ENCODE data around the gene VASP. TPM values are rescaled to one million over a fixed set of nuclear protein-coding genes. Genes with fewer than 3 reads are reported as not detected.

VASP gene
- total RNA-seq, 1 donor from 2014 or later: 32.6 TPM

DNA sequence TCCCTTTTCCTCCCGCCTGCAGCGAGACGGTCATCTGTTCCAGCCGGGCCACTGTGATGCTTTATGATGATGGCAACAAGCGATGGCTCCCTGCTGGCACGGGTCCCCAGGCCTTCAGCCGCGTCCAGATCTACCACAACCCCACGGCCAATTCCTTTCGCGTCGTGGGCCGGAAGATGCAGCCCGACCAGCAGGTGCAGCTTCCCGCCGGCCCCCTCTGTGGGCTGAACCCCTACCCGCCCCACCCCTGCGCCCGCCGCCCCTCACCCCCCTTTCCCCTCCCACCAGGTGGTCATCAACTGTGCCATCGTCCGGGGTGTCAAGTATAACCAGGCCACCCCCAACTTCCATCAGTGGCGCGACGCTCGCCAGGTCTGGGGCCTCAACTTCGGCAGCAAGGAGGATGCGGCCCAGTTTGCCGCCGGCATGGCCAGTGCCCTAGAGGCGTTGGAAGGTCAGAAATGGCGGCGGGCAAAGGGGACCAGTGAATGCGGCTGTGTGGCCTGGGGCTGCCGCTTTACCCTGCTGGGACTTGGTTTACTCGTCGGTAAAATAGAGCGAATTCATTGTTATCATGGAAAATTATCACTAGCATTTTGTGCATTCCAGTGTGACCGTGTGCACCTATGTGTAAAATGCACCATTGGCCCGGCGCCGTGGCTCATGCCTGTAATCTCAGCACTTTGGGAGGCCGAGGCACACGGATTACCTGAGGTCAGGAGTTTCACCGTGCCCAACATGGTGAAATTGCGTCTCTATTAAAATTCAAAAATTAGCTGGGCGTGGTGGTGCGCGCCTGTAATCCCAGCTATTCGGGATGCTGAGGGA is 10.6 kb downstream of the VASP start:
- Histone ChIP-seq H3K27me3 (no peaks in the 10 kb centered on the region), H3F3A (ENCODE audit: low read depth) (peaks cover 5% of the 10 kb centered on the region), H3K4me1 (no peaks in the 10 kb centered on the region), H3K4me2 (no peak overlapping the region), H3K4me3 (no peak overlapping the region), H3K79me2 (ENCODE audit: low read depth) (peaks cover 29% of the 10 kb centered on the region), H2AFZ (replicated peaks) (no peak overlapping the region), H3K27ac (no peak overlapping the region), H3K36me3 (no peaks in the 10 kb centered on the region), H3K9me3 (ENCODE audit: low read depth) (no peaks in the 10 kb centered on the region), H3K9ac (no peak overlapping the region), H4K20me1 (ENCODE audit: low read depth) (peaks cover 38% of the 10 kb centered on the region)
- H3K27ac Mint-ChIP-seq: no peak overlapping the region
- no peaks in the 10 kb centered on the region for H3K27me3 Mint-ChIP-seq (ENCODE audit: insufficient read depth, low read depth)
- TF ChIP-seq, protein P1, sequence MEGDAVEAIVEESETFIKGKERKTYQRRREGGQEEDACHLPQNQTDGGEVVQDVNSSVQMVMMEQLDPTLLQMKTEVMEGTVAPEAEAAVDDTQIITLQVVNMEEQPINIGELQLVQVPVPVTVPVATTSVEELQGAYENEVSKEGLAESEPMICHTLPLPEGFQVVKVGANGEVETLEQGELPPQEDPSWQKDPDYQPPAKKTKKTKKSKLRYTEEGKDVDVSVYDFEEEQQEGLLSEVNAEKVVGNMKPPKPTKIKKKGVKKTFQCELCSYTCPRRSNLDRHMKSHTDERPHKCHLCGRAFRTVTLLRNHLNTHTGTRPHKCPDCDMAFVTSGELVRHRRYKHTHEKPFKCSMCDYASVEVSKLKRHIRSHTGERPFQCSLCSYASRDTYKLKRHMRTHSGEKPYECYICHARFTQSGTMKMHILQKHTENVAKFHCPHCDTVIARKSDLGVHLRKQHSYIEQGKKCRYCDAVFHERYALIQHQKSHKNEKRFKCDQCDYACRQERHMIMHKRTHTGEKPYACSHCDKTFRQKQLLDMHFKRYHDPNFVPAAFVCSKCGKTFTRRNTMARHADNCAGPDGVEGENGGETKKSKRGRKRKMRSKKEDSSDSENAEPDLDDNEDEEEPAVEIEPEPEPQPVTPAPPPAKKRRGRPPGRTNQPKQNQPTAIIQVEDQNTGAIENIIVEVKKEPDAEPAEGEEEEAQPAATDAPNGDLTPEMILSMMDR (IDR thresholded peaks at IDR 0.05): no peak
- TF ChIP-seq EZH2 (IDR thresholded peaks at IDR 0.05): no peak
- no peak for TF ChIP-seq EZH2phosphoT487 (IDR thresholded peaks at IDR 0.05)
- H3K9me3 Mint-ChIP-seq: no peaks in the 10 kb centered on the region
- H3K4me1 Mint-ChIP-seq: peaks cover 4% of the 10 kb centered on the region
- no peak for DNase-seq (ENCODE audit: low spot score)
- peaks cover 6% of the 10 kb centered on the region for H3K36me3 Mint-ChIP-seq
- no peak overlapping the region for H3K4me3 Mint-ChIP-seq

DNA sequence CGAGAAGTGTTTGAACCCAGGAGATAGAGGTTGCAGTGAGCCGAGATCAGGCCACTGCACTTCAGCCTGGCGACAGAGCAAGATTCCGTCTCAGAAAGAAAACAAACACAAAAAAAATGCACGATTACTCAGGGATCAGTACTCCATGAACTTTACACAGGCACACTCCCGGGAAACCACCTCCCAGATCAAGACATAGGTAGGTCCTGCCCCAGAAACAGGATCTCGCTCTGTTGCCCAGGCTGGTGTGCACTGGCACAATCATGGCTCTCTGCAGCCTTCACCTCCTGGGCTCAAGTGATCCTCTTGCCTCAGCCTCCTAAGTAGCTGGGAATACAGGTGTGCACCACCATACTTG is 11.2 kb downstream of the VASP start:
- H4K20me1 ChIP-seq (ENCODE audit: low read depth): peaks cover 37% of the 10 kb centered on the region
- no peaks in the 10 kb centered on the region for H3K9me3 Mint-ChIP-seq

DNA sequence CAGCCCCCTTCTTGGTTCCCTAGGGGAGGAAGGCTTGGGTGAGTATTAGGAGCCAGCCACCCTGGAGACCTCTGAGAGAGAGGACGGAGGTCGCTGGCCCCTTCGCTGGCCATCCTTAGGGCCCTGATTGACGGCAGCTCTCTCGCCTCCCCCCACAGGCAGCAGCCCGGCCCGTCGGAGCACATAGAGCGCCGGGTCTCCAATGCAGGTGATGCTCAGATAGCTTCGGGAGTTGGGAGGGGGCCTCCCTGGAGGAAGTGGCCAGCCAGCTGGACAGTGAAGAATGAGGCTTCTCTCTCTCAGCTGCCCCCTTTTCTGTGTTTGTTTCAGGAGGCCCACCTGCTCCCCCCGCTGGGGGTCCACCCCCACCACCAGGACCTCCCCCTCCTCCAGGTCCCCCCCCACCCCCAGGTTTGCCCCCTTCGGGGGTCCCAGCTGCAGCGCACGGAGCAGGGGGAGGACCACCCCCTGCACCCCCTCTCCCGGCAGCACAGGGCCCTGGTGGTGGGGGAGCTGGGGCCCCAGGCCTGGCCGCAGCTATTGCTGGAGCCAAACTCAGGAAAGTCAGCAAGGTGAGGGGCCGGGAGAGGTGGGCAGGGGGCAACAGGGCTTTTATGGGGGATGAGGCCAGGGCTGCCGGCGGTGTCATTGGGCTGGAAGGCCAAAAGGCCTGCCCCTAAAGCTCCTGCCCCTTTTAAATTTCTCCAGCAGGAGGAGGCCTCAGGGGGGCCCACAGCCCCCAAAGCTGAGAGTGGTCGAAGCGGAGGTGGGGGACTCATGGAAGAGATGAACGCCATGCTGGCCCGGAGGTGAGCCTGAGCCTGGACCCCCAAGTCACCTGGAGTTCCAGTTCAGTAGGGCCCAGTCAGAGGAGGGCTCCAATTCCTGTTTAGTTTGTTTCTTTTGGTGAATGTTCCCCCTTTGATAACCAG is 15.0 kb downstream of the VASP start:
- H3K36me3 ChIP-seq: no peaks in the 10 kb centered on the region
- no peak overlapping the region for H3K27ac Mint-ChIP-seq
- DNase-seq (ENCODE audit: low spot score): no peak
- TF ChIP-seq EZH2phosphoT487 (IDR thresholded peaks at IDR 0.05) (no peak), EZH2 (IDR thresholded peaks at IDR 0.05) (no peak)
- TF ChIP-seq, protein P1 (IDR thresholded peaks at IDR 0.05): no peak
- peaks cover 10% of the 10 kb centered on the region for H4K20me1 ChIP-seq (ENCODE audit: low read depth)
- peaks cover 18% of the 10 kb centered on the region for H3F3A ChIP-seq (ENCODE audit: low read depth)
- H3K27me3 ChIP-seq: no peaks in the 10 kb centered on the region
- no peaks in the 10 kb centered on the region for H3K79me2 ChIP-seq (ENCODE audit: low read depth)
- H3K9ac ChIP-seq: no peak overlapping the region
- H3K9me3 ChIP-seq (ENCODE audit: low read depth): no peaks in the 10 kb centered on the region
- peaks cover 2% of the 10 kb centered on the region for H3K27me3 Mint-ChIP-seq (ENCODE audit: insufficient read depth, low read depth)
- no peak overlapping the region for H3K27ac ChIP-seq
- no peaks in the 10 kb centered on the region for H3K4me1 Mint-ChIP-seq
- H3K4me2 ChIP-seq: no peak overlapping the region
- no peak overlapping the region for H3K4me3 ChIP-seq
- H3K36me3 Mint-ChIP-seq: peaks cover 14% of the 10 kb centered on the region
- no peak overlapping the region for H3K4me3 Mint-ChIP-seq
- no peaks in the 10 kb centered on the region for H3K9me3 Mint-ChIP-seq
- H3K4me1 ChIP-seq: no peaks in the 10 kb centered on the region
- H2AFZ ChIP-seq (replicated peaks): no peak overlapping the region

More for the DNA sequence above, 11.2 kb downstream of the VASP start:
- Histone ChIP-seq H3K27me3 (no peaks in the 10 kb centered on the region), H3K79me2 (ENCODE audit: low read depth) (peaks cover 23% of the 10 kb centered on the region), H2AFZ (replicated peaks) (no peak overlapping the region), H3K27ac (no peak overlapping the region), H3K4me3 (no peak overlapping the region), H3K4me2 (no peak overlapping the region), H3F3A (ENCODE audit: low read depth) (peaks cover 9% of the 10 kb centered on the region), H3K36me3 (no peaks in the 10 kb centered on the region), H3K4me1 (no peaks in the 10 kb centered on the region), H3K9me3 (ENCODE audit: low read depth) (no peaks in the 10 kb centered on the region), H3K9ac (no peak overlapping the region)
- Mint-ChIP-seq H3K27ac (no peak overlapping the region), H3K4me1 (peaks cover 4% of the 10 kb centered on the region), H3K36me3 (peaks cover 6% of the 10 kb centered on the region), H3K27me3 (ENCODE audit: insufficient read depth, low read depth) (peaks cover 2% of the 10 kb centered on the region), H3K4me3 (no peak overlapping the region)
- no peak for DNase-seq (ENCODE audit: low spot score)
- TF ChIP-seq EZH2 (IDR thresholded peaks at IDR 0.05) (no peak), EZH2phosphoT487 (IDR thresholded peaks at IDR 0.05) (no peak)
- TF ChIP-seq, protein P1 (IDR thresholded peaks at IDR 0.05): no peak

All from neural progenitor cell (in vitro differentiated cells).